GM21423 (cell line): Measurements from ENCODE around the gene IFT22.
"Not testable (repeated sequence)": the region's sequence is repeated elsewhere in the genome, so short reads cannot be mapped to it uniquely, and the experiment has no call there.

Experiments used
- ATAC-seq: cut with Tn5 transposase; IDR thresholded peaks from one replicate; pipeline ENCODE4 v1.9.1; 2021; ENCODE audit warnings: mild to moderate bottlenecking, moderate library complexity; ENCODE audit not compliant: unreplicated experiment

Gene IFT22

GRCh38 chr7:101315336-101315735, 6.3 kb downstream of the IFT22 start:
- no peak for ATAC-seq

- no peak for ATAC-seq
Measured at GRCh38 chr7:101308245-101309085, 13.1 kb downstream of the IFT22 start.

- ATAC-seq: no peak
Measured at GRCh38 chr7:101306307-101306706, 15.3 kb downstream of the IFT22 start.

DNA sequence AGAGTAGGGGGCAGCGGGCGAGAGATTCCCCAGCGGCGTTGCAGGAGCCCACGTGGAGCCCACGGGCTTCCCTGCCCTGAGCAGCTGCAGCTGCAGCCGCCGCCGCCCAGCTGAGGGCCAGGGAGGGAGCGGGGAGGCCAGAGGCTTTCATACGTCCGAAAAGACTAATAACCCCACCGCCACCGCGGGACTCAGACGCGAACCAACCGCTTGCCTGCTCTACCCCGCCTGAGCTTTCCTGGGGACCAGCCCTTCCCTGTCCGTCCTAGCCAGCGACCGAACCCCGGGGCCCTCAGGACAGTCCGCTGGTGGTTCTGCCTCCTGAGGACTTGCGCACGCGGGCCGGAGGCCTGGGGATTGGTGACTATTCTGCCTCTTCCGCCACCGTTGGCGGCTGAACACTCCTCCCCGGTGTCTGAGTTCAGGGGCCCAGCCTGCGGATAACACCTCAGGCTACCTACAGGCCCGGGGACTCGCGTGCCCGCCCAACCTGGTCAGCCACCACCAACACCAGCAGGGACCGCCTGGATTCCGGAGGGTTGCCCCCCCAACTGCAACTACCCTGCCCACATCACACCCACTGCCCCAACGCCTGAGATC, 18.4 kb downstream of the IFT22 start:
- no peak for ATAC-seq

DNA sequence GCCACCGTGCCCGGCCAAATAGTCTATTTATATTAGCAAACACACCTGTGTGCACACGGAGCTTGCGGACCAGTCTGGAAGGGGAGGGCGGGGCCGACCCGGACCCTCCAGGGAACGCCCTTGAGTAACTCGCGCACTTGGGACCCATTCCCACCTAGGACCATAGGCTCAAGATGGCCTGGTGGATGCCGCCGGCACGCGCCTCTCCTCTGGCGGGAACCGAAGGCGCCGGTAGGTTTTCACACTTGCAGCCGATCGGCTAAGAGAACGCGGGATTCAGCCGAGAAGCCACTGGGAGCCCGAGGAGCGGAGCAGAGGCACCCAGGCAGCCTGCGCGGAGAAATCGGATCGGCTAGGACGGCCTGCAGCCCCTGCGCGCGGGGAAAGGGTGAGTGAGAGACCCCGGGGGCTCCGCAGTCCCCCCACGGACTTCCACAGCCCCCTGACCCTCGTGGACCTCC, 18.9 kb downstream of the IFT22 start:
- no peak for ATAC-seq

- ATAC-seq: no peak
Measured at GRCh38 chr7:101300465-101301376, 20.9 kb downstream of the IFT22 start.

GRCh38 chr7:101299511-101300464, 21.8 kb downstream of the IFT22 start:
- ATAC-seq: no peak

DNA sequence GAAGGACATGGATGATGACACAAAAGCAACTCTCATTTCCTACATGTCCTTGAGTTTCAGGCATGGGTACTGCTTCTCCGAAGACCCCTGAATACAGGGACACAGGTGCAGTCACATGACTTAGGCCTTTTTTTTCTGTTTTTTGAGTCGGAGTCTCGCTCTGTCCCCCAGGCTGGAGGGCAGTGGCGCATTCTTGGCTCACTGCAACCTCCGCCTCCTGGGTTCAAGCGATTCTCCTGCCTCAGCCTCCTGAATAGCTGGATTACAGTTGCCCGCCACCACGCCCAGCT, 26.8 kb downstream of the IFT22 start:
- ATAC-seq: no peak

DNA sequence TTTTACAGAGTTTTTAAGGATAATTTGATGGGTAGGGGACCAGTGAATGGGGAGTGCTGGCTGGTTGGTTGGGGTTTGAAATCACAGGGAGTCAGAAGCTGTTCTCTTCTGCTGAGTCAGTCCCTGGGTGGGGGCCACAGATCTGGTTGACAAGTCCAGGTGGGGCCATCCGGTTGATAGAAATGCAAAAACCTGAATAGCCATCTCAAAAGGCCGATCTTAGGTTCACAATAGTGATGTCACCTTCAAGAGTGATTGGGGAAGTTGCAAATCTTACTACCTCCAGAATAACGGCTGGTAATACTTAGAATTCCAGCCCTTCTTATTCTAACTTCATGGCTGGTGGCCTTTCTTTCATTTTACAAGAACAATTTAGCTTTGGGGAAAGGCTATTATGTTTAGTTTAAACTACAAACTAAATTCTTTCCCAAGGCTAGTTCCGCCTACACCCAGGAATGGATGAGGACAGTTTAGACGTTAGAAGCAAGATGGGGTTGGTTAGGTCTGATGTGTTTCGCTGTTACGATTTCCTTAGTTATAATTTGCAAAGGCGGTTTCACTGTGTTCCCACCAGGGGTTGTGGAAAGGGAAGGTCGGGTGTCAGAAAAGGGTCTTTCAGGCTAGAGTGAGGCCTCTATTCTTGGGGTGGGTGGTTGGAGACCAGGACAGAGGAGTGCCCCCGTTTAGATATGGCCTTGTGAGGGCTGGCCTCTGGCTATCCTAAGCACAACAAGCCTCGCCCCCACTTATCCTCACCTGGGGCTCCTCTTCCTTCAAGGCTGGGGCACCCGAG, 27.4 kb downstream of the IFT22 start:
- no peak for ATAC-seq

- not testable (repeated sequence) for ATAC-seq
Measured at GRCh38 chr7:101293069-101294021, 28.3 kb downstream of the IFT22 start.

DNA sequence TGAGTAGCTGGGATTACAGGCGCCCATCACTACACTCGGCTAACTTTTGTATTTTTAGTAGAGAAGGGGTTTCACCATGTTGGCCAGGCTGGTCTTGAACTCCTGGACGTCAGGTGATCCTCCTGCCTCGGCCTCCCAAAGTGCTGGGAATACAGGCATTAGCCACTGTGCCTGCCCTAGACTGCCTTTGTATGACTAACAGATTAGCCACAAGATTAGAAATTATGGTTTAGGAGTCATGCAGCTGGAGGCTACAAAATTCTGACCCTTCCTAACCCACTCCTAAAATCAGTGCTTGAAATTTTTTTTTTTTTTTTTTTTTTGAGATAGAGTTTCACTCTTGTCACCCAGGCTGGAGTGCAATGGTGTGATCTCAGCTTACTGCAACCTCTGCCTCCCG, 29.0 kb downstream of the IFT22 start:
- ATAC-seq: not testable (repeated sequence)

- not testable (repeated sequence) for ATAC-seq
Measured at GRCh38 chr7:101290186-101291037, 31.2 kb downstream of the IFT22 start.

DNA sequence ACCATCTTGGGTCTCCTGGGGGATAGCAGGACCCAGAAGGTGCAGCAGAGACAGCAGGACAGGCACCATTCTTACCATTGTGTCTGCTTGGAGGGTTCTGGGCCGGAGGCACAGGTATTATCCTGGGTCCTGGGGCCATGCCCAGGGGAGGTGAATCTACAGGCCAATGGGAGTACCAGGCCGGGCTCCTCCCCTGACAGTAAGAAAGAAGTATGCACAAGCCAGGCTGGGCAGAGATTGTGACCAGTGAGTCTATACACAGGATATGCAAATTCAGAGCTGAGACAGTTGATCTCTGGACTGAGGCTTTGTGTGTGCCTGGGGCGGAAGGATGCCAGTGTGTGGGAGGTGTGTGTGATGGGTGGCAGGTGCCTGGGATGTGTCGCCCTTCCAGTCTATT, 31.9 kb downstream of the IFT22 start:
- ATAC-seq: not testable (repeated sequence)

DNA sequence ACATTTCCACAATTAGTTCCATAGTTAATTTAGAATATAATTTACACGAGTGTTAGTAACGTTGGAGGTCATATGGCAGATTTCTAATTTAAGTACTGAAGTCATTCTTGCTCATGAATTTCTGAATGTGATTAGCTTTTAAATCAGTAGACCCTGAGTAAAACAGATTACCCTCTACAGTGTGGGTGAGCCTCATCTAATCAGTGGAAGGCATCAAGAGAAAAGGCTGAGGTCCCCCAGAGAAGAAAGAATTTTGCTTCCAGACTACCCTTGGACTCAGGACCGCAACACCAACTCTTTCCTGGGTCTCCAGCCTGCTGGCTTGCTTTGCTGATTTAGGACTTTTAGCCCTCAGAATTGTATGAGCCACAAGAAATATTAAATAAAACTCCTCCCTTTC, 33.2 kb downstream of the IFT22 start:
- ATAC-seq: no peak

DNA sequence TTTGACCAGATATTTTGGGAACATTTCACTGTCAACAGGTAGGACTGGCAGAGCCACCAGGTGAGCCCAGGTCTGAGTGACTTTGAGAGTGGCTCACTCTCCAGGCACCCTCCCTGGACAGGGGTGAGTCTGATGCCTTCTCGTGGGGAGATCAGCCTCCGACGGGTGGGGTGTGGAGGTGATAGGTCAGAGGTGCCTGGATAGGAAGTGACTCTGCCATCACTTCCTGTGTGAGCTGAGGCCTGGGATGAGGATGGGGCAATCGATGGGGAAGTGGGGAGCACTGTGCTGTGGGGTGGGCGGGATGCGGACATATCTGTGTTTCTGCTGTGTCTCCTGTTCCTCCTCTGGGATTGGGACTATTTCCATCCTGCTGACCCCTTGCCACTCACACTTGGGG, 34.6 kb downstream of the IFT22 start:
- ATAC-seq: no peak

DNA sequence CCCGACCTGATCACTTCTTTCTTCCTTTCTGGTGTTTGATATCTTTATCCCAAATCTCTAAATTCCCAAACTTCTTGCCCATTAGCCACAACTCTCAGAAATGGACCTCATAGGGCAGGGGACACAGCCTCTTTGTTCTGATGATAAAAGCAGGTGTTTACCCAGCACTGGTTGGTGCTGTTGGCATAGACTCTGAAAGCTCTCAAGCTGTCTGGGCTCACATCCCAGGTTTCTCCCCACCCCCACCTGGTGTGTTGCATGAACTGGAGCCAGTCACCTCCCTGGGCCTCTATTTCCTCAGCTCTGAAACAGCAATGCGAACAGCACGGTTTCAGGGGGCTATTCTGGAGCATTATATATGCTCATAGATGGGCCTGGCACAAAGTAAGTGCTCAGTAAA, 35.7 kb downstream of the IFT22 start:
- ATAC-seq: not testable (repeated sequence)

- ATAC-seq: no peak
Measured at GRCh38 chr7:101285171-101285570, 36.4 kb downstream of the IFT22 start.

GRCh38 chr7:101280912-101281311, 40.7 kb downstream of the IFT22 start:
- not testable (repeated sequence) for ATAC-seq
